ENCODE data around the gene LTC4S.
"Not testable (repeated sequence)": the region's sequence is repeated elsewhere in the genome, so short reads cannot be mapped to it uniquely, and the experiment has no call there.

Gene LTC4S

GRCh38 chr5:179793468-179794139 lies at the start of gene LTC4S:
Gene LTC4S (plus strand): TSS chr5:179793986. CDS start chr5:179794081, 95 bp downstream.
- DNase-seq = no peak

GRCh38 chr5:179744106-179744505 lies 49.7 kb upstream of the LTC4S start:
- DNase-seq = not testable (repeated sequence)

GRCh38 chr5:179746872-179747271 lies 46.9 kb upstream of the LTC4S start:
- DNase-seq = no peak

- DNase-seq = no peak
Measured at GRCh38 chr5:179747811-179748210, 46.0 kb upstream of the LTC4S start.

- no peak for DNase-seq
Measured at GRCh38 chr5:179749857-179750508, 43.8 kb upstream of the LTC4S start.

GRCh38 chr5:179753971-179754370 lies 39.8 kb upstream of the LTC4S start:
- DNase-seq = no peak

- DNase-seq = no peak
Measured at GRCh38 chr5:179755022-179755421, 38.8 kb upstream of the LTC4S start.

- DNase-seq = no peak
Measured at GRCh38 chr5:179758955-179759354, 34.8 kb upstream of the LTC4S start.

GRCh38 chr5:179759581-179760551 lies 33.9 kb upstream of the LTC4S start:
- no peak for DNase-seq

- no peak for DNase-seq
Measured at GRCh38 chr5:179762079-179762780, 31.6 kb upstream of the LTC4S start.

GRCh38 chr5:179762781-179763176 lies 31.0 kb upstream of the LTC4S start:
- no peak for DNase-seq

- no peak for DNase-seq
Measured at GRCh38 chr5:179763215-179763945, 30.4 kb upstream of the LTC4S start.

GRCh38 chr5:179764056-179764455 lies 29.7 kb upstream of the LTC4S start:
- no peak for DNase-seq

- no peak for DNase-seq
Measured at GRCh38 chr5:179765400-179765799, 28.4 kb upstream of the LTC4S start.

- DNase-seq = no peak
Measured at GRCh38 chr5:179766021-179766725, 27.6 kb upstream of the LTC4S start.

GRCh38 chr5:179766726-179767455 lies 26.9 kb upstream of the LTC4S start:
- DNase-seq = no peak

GRCh38 chr5:179767496-179768100 lies 26.2 kb upstream of the LTC4S start:
- DNase-seq = no peak

- DNase-seq = no peak
Measured at GRCh38 chr5:179768326-179769085, 25.3 kb upstream of the LTC4S start.

GRCh38 chr5:179769271-179769670 lies 24.5 kb upstream of the LTC4S start:
- no peak for DNase-seq

- no peak for DNase-seq
Measured at GRCh38 chr5:179769796-179770195, 24.0 kb upstream of the LTC4S start.
